ENCODE data around the gene MVD. TPM values are rescaled to one million over a fixed set of nuclear protein-coding genes. Genes with fewer than 3 reads are reported as not detected.

The MVD gene
- total and polyA plus RNA-seq, 2 of the 13 experiments (the other 11 are each of a cell fraction or from before 2014, with no cell fraction given), result 28.1 to 187 TPM

- TF ChIP-seq DMTF1 (CRISPR knock-in tag; IDR thresholded peaks at IDR 0.05), result no peak
- peak; percentile 86 for TF ChIP-seq XRCC5 (optimal IDR thresholded peaks at IDR 0.05; ENCODE audit: low read length)
- TF ChIP-seq MEIS1 (CRISPR knock-in tag; IDR thresholded peaks at IDR 0.05; ENCODE audit: borderline replicate concordance), result peak; percentile 91; the same call in 1 of the 2 replicates
- no peak for TF ChIP-seq ZNF263 (CRISPR knock-in tag; IDR thresholded peaks at IDR 0.05)
- no peak; the same call in 1 of the 2 replicates for TF ChIP-seq ZNF296 (CRISPR knock-in tag; conservative IDR thresholded peaks at IDR 0.05)
- no peak for TF ChIP-seq HDAC6 (IDR thresholded peaks at IDR 0.05; ENCODE audit: low read depth, low read length)
- TF ChIP-seq MYPOP (CRISPR knock-in tag; IDR thresholded peaks at IDR 0.05), result 0 out of 2 replicates have a peak, but pooled peaks have one; percentile 76
- no peak for TF ChIP-seq THAP7 (CRISPR knock-in tag; IDR thresholded peaks at IDR 0.05)
- TF ChIP-seq DNMT3B (CRISPR knock-in tag; conservative IDR thresholded peaks at IDR 0.05), result no peak
- no peak for TF ChIP-seq ZNF253 (CRISPR knock-in tag; IDR thresholded peaks at IDR 0.05; ENCODE audit: borderline replicate concordance)
- TF ChIP-seq ZNF749 (CRISPR knock-in tag; IDR thresholded peaks at IDR 0.05; ENCODE audit: borderline replicate concordance), result no peak
- TF ChIP-seq ZNF207 (IDR thresholded peaks at IDR 0.05; ENCODE audit: borderline replicate concordance), result no peak
- TF ChIP-seq E2F2 (CRISPR knock-in tag; IDR thresholded peaks at IDR 0.05; ENCODE audit: borderline replicate concordance), result 0 out of 2 replicates have a peak, but pooled peaks have one; percentile 8
- TF ChIP-seq AHDC1 (CRISPR knock-in tag; IDR thresholded peaks at IDR 0.05; ENCODE audit: borderline replicate concordance), result peak; percentile 77; the same call in 1 of the 2 replicates
- no peak for TF ChIP-seq REXO4 (CRISPR knock-in tag; IDR thresholded peaks at IDR 0.05; ENCODE audit: borderline replicate concordance)
- no peak; the same call in 1 of the 2 replicates for TF ChIP-seq NFKBIZ (CRISPR knock-in tag; IDR thresholded peaks at IDR 0.05)
These were observed 38.0 kb upstream of the MVD start (continued) for GRCh38 chr16:88700636-88701482.

Measured in HepG2 (cell line).